Retinal pigment epithelial cell (primary cell): ENCODE measurements around the gene UBTF.

Experiments used
- DNase-seq: peaks from one replicate; pipeline ENCODE4 v3.0.0-alpha.2; 2010; ENCODE audit warnings: low read depth
- H3K4me3 ChIP-seq: 2 replicates; pipeline ENCODE4 v1.5.1; 2011; ENCODE audit warnings: mild to moderate bottlenecking, low read length, control low read depth, moderate library complexity
- TF ChIP-seq, protein P1 (sequence below): conservative IDR thresholded peaks from 2 replicates; pipeline ENCODE4 v1.5.1; 2011; ENCODE audit warnings: low read depth, low read length, control low read depth, inconsistent platforms

Gene UBTF

DNA sequence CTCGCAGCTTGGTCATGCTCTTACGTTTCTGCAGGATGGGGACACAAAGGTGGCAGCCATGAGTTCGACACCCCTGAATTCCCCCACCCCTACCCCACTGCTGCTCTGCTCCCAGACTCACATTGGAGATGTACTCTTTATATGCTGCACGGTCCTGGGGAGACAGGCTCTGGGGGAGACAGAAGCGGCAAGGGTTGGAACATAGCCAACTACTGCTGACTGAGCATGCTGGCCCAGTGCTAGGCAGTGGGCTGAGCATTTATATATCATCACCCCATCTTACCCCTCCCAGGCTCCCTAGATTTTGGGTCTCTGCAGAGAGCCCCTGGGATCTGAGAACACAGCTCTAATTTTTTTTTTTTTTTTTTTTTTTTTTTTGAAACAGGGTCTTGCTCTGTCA is 11.7 kb downstream of the UBTF start:
- TF ChIP-seq, protein P1, sequence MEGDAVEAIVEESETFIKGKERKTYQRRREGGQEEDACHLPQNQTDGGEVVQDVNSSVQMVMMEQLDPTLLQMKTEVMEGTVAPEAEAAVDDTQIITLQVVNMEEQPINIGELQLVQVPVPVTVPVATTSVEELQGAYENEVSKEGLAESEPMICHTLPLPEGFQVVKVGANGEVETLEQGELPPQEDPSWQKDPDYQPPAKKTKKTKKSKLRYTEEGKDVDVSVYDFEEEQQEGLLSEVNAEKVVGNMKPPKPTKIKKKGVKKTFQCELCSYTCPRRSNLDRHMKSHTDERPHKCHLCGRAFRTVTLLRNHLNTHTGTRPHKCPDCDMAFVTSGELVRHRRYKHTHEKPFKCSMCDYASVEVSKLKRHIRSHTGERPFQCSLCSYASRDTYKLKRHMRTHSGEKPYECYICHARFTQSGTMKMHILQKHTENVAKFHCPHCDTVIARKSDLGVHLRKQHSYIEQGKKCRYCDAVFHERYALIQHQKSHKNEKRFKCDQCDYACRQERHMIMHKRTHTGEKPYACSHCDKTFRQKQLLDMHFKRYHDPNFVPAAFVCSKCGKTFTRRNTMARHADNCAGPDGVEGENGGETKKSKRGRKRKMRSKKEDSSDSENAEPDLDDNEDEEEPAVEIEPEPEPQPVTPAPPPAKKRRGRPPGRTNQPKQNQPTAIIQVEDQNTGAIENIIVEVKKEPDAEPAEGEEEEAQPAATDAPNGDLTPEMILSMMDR = no peak
- no peak overlapping the region for H3K4me3 ChIP-seq

GRCh38 chr17:44207319-44207718 is 12.2 kb downstream of the UBTF start:
- TF ChIP-seq, protein P1 = no peak
- DNase-seq = no peak
- no peak overlapping the region for H3K4me3 ChIP-seq

More for the DNA sequence above, 11.7 kb downstream of the UBTF start:
- DNase-seq = no peak

DNA sequence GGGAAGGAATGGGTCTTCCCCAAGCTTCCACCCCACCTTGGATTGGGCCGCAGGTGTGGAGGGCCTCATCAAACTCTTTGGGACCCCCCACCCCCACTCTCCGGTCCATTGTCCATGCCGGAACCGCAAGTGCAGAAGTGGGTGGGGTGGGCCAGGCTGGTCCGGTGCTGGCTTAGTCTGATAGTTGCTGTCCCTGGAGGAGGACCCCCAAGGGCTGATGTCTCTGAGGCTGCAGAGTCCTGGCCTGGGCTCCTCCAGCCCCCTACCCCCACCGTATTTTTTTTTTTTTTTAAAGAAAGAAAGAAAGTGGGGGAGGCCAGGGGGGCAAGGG is 12.7 kb downstream of the UBTF start:
- TF ChIP-seq, protein P1 = no peak
- DNase-seq = no peak
- H3K4me3 ChIP-seq = no peak overlapping the region

DNA sequence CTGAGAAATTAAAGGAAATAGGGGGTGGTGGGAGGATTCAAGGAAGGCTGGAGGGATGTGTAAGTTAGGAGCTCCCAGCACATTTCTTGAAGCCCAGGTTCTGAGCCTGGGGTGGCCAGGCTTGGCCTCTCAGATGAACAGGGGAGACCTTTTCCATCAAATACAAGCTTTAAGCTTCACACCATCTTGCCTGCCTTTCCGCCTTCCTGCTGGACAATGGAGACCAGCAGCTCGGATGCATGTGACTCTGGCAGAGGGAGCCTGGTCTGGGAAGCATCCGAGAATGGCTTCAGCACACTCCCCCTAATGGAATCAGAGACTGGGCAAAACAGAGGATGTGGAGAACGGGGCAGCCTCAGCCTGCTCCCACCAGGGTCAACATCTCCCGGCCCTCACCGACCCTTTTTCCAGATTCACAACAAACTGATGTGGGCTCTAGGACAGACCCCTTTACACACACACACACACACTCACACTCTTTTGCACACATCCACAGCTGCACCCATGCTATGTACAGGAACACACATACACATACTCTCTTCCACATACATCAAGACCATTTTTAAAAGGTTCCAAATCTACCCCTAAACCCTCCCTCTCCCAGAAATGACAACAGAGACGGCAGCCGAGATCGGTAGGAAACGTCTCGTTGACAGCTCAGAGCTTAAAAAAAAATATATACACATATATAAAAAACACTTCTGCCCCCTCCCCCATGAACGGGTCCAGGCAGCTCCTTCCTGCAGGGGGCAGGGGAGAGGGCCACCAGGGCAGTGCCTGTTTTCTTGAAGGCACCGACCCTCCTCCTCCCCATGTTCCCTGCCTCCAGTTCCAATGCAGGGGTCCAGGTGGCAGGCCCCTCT is 13.3 kb downstream of the UBTF start:
- H3K4me3 ChIP-seq = no peak overlapping the region
- DNase-seq = no peak
- TF ChIP-seq, protein P1 = peak; percentile 48

- DNase-seq = no peak
- TF ChIP-seq, protein P1 = no peak
- H3K4me3 ChIP-seq = no peak overlapping the region
Measured at GRCh38 chr17:44204441-44204882, 15.0 kb downstream of the UBTF start.

GRCh38 chr17:44203731-44204440 is 15.6 kb downstream of the UBTF start:
- no peak for DNase-seq
- TF ChIP-seq, protein P1 = peak; percentile 90
- H3K4me3 ChIP-seq = no peak overlapping the region
